NK-92 (cell line): ENCODE results near the gene SMTNL1.

ENCODE experiments used
- DNase-seq: peaks from one replicate; lab custom pipeline; 2025; ENCODE audit not compliant: unreplicated experiment; lab: John Stamatoyannopoulos, UW

SMTNL1 gene

GRCh38 chr11:57536947-57537619 is at the start of gene SMTNL1:
SMTNL1 (plus strand) TSS chr11:57537595; CDS start chr11:57542643, 5,048 bp downstream.
- no peak for DNase-seq

GRCh38 chr11:57487920-57488659 is 49.3 kb upstream of the SMTNL1 start:
- DNase-seq: no peak

- DNase-seq: no peak
Observed at GRCh38 chr11:57490456-57491248, 46.7 kb upstream of the SMTNL1 start.

- no peak for DNase-seq
Observed at GRCh38 chr11:57491371-57492061, 45.9 kb upstream of the SMTNL1 start.

GRCh38 chr11:57493507-57494503 is 43.6 kb upstream of the SMTNL1 start:
- no peak for DNase-seq

- no peak for DNase-seq
Observed at GRCh38 chr11:57496109-57496820, 41.1 kb upstream of the SMTNL1 start.

GRCh38 chr11:57497303-57498247 is 39.8 kb upstream of the SMTNL1 start:
- DNase-seq: no peak

GRCh38 chr11:57498540-57498939 is 38.9 kb upstream of the SMTNL1 start:
- no peak for DNase-seq

- DNase-seq: no peak
Observed at GRCh38 chr11:57499413-57499982, 37.9 kb upstream of the SMTNL1 start.

GRCh38 chr11:57499983-57500461 is 37.4 kb upstream of the SMTNL1 start:
- DNase-seq: no peak

GRCh38 chr11:57500515-57500914 is 36.9 kb upstream of the SMTNL1 start:
- DNase-seq: no peak

GRCh38 chr11:57500926-57501325 is 36.5 kb upstream of the SMTNL1 start:
- no peak for DNase-seq

GRCh38 chr11:57501953-57502352 is 35.4 kb upstream of the SMTNL1 start:
- DNase-seq: no peak

GRCh38 chr11:57502376-57502775 is 35.0 kb upstream of the SMTNL1 start:
- no peak for DNase-seq

- no peak for DNase-seq
Observed at GRCh38 chr11:57502870-57503269, 34.5 kb upstream of the SMTNL1 start.

GRCh38 chr11:57504511-57504910 is 32.9 kb upstream of the SMTNL1 start:
- no peak for DNase-seq

GRCh38 chr11:57506522-57506921 is 30.9 kb upstream of the SMTNL1 start:
- DNase-seq: no peak
